NCI-H1092 (cell line): ENCODE results near the gene SUV39H2.
"Not testable (repeated sequence)": the region's sequence is repeated elsewhere in the genome, so short reads cannot be mapped to it uniquely, and the experiment has no call there.

Source experiments
- DNase-seq: peaks from one replicate; lab custom pipeline; 2025; lab: John Stamatoyannopoulos, UW

The SUV39H2 gene

GRCh38 chr10:14875941-14876340 is 2.7 kb upstream of the SUV39H2 start:
- no peak for DNase-seq

- DNase-seq: no peak
These were observed 1.9 kb upstream of the SUV39H2 start for GRCh38 chr10:14876764-14877163.

- DNase-seq: peak; percentile 2
These were observed 660 bp downstream of the SUV39H2 start for GRCh38 chr10:14879124-14879927.

- no peak for DNase-seq
These were observed 1.2 kb downstream of the SUV39H2 start for GRCh38 chr10:14879928-14880193.

- DNase-seq: no peak
These were observed 1.6 kb downstream of the SUV39H2 start for GRCh38 chr10:14880229-14880628.

GRCh38 chr10:14884082-14884481 is 5.4 kb downstream of the SUV39H2 start:
- no peak for DNase-seq

GRCh38 chr10:14889318-14889717 is 10.7 kb downstream of the SUV39H2 start:
- DNase-seq: no peak

- DNase-seq: no peak
These were observed 12.5 kb downstream of the SUV39H2 start for GRCh38 chr10:14891151-14891550.

GRCh38 chr10:14904316-14904732 is 25.7 kb downstream of the SUV39H2 start:
- DNase-seq: no peak

- DNase-seq: no peak
These were observed 26.2 kb downstream of the SUV39H2 start for GRCh38 chr10:14904864-14905263.

- no peak for DNase-seq
These were observed 27.2 kb downstream of the SUV39H2 start for GRCh38 chr10:14905890-14906289.

- DNase-seq: no peak
These were observed 28.1 kb downstream of the SUV39H2 start for GRCh38 chr10:14906765-14907164.

- DNase-seq: not testable (repeated sequence)
These were observed 28.9 kb downstream of the SUV39H2 start for GRCh38 chr10:14907591-14907990.

- no peak for DNase-seq
These were observed 30.4 kb downstream of the SUV39H2 start for GRCh38 chr10:14909101-14909500.

GRCh38 chr10:14910953-14911352 is 32.3 kb downstream of the SUV39H2 start:
- no peak for DNase-seq

GRCh38 chr10:14911801-14912200 is 33.1 kb downstream of the SUV39H2 start:
- no peak for DNase-seq

- no peak for DNase-seq
These were observed 37.9 kb downstream of the SUV39H2 start for GRCh38 chr10:14916600-14916999.

- DNase-seq: no peak
These were observed 39.2 kb downstream of the SUV39H2 start for GRCh38 chr10:14917827-14918226.

- DNase-seq: no peak
These were observed 40.3 kb downstream of the SUV39H2 start for GRCh38 chr10:14918964-14919363.

- no peak for DNase-seq
These were observed 45.3 kb downstream of the SUV39H2 start for GRCh38 chr10:14924013-14924412.

- DNase-seq: no peak
These were observed 46.6 kb downstream of the SUV39H2 start for GRCh38 chr10:14925268-14925667.

GRCh38 chr10:14926061-14926470 is 47.4 kb downstream of the SUV39H2 start:
- no peak for DNase-seq

- DNase-seq: no peak
These were observed 48.2 kb downstream of the SUV39H2 start for GRCh38 chr10:14926722-14927416.

GRCh38 chr10:14930610-14931009 is 51.9 kb downstream of the SUV39H2 start:
- DNase-seq: no peak
